Measurements from ENCODE around the gene HMGB3.
"Not testable (repeated sequence)": the region's sequence is repeated elsewhere in the genome, so short reads cannot be mapped to it uniquely, and the experiment has no call there.

HMGB3 gene

DNA sequence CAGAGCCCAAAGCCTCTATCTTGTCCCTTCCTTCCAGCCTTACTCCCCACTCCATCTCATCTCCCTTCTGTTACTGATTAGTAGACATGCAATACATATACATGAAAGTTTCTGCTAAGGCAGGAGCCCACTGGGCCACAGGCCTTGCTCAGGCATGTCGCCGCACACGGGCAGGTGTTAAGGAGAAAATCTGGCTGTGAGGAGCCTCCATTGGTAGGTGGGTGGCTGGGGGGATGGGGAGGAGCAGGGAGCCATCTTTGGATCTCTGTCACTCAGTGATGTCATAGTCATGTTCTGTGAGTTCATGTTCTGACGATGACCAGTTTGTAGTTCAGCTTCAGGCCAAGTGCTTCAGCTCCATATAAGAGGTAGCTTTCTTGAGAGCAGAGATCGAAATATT lies 2.9 kb upstream of the HMGB3 start:
- no peak for DNase-seq

DNA sequence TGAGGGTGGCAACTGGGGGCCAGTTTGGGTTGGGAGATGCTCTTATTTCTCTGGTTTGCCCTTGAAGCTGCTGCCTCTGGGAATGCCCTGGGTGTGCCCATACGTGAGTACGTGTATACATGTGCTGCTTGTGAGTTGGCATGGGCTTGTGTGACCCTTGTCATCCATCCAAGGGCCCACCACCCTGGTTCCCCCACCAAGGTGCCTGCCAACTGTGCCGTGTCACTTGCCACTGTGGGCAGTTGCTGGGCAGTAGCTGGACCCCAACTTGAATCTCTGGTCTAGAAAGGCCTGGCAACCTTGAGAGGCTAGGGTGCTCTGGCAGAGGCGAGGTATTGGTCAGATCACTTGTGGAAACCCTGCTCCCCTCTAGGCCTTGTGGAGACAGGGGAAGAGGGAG lies 2.4 kb upstream of the HMGB3 start:
- no peak for DNase-seq

DNA sequence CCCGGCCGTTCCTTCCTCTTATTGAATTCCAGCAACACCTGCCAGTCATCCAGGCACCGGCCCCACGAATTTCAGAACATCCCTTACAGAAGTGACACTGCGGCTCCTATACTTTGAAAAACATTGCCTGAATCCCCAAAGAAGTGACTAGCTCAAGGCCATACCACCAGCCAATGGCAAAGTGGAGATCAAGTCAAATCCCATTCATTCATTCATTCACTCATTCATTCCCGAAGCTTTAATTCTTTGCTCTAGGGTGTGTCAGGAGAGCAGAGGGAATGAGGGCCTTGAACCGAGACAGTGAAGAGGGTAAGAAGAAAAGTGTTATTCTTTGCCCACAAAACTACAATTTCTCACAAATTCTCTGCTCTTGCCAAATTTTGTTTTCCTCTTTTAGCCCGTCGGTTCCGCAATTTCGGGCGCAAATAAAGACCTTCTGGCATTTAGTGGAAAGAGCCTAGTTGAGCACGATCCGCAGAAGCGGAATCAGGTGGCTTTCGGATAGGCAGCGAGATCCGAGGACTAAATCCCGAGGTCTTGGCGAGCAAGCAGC lies 824 bp upstream of the HMGB3 start:
- no peak for DNase-seq

DNA sequence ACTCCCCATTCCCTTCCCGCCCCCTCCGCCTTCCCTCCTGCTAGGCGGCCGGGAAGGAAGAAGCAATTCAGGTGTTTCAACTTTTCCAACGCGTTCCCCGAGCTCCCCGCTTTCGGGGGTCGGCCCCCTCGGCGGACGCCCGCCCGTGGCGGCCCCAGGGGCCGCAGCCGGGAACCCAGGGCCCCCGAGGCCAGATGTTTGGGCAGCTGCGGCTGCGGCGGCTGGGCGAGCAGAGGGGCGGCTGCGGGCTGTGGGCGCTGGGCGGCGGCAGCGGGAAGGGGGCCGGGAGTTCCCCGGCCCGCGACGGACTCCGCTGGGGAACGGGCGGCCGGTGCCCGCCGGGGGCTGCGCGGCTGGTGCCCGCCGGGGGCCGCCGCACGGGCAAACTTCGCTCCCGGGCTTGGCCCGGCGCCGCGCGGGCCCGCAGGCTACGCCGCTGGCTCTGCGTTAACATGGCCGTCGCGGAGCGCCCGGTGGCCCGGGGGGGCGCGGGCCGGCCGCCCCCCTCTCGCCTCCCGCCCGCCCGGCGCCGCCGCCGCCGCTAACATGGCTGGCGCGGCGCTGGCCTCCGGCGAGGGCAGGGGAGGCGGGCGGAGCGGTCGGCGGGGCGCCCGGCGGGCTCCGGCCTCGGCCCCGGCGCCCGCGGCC lies 510 bp downstream of the HMGB3 start:
- DNase-seq: no peak

DNA sequence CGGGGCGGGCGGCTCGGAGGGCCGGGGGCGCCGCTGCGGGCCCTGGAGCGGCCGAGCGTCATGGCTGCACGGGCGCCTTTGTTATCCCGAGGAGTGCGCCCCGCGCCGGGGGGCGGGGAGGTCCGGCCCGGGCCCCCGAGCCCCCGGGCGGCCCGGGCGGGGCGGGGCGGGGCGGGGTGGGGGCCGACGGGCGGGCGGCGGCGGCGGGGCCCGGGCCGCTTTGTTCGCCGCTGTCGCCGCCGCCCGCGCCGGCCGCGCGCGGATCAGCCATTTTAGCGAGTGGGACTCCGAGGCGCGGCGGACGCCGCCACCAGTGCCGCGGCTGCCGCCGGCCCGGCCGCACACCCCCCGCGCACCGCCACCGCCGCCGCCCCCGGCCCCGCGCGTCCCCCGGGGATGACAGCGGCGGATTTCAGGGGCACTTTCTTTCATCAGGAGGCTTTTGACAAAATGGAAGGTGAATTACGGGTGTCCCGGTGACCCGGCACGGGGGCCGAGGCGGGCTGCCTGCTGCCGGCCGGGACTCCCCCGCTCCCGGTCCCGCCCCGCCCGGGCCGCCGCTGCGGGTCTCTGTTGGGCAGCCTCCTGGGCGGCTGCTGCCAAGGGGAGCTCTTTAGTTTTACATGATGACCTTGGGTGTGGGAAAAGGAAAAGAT lies 1.2 kb downstream of the HMGB3 start:
- no peak for DNase-seq

DNA sequence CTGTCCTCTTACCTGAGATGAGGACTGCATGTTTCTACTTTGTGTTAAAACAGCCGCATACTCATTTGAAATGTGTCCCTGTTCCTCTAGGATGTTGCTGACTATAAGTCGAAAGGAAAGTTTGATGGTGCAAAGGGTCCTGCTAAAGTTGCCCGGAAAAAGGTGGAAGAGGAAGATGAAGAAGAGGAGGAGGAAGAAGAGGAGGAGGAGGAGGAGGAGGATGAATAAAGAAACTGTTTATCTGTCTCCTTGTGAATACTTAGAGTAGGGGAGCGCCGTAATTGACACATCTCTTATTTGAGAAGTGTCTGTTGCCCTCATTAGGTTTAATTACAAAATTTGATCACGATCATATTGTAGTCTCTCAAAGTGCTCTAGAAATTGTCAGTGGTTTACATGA lies 4.6 kb downstream of the HMGB3 start:
- not testable (repeated sequence) for DNase-seq

DNA sequence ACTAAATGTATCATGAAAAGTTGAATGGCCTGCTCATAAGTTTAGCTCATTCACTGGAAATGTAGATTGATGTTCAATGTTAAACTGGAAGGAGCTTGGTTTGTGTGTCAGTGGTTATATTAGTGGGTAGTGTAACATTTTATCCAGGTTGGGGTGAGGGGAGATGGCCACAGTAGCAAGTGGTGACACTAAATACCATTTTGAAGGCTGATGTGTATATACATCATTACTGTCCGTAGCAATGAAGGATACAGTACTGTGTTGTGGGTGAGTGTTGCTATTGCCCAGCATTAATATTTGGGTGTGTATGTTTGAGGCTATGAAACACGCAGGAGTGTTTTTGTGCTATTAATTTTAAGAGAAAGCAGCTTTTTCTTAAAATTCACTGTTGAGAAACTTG lies 6.3 kb downstream of the HMGB3 start:
- no peak for DNase-seq

DNA sequence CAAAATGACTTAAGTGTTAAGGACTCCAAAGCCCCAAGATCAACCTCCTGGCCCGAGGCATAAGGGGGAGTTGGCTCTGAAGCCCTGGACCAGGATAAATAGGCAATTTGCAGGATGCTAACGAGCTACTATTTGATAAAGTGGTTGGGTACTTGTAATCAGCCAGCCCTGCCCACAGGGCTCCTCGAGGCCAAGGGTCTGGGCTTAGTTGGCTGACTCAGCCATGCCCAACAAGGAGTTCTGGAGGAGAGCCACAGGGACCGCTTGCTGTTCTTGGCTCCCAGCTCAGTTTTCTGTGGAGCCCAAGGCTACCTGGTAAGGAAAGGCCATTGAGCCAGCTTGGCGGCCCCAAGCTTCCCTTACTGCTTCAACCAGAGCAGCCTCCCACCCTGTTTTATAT lies 7.8 kb downstream of the HMGB3 start:
- DNase-seq: no peak

DNA sequence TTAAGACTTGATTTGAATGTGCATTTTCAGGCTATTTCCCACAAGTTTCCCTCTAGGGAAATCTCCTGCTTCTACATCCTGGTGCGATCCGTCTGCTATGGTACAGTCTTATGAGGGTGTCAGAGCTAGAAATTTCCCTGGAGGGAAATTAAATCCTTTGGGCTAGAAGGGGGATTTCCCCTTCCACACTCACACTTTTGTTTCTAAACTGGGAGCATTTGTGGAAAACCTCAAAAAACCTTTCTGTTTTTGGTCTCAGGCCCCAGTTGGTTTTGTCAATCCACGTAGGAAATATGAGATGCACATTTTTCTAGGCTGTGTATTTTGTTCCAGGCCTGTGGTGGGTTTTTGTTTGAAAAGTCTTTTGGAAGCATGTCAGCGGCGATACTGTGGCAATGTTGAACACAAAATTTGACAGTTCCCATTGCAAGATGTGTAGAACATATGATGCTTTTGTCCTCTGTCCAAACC lies 17.8 kb downstream of the HMGB3 start:
- DNase-seq: no peak

DNA sequence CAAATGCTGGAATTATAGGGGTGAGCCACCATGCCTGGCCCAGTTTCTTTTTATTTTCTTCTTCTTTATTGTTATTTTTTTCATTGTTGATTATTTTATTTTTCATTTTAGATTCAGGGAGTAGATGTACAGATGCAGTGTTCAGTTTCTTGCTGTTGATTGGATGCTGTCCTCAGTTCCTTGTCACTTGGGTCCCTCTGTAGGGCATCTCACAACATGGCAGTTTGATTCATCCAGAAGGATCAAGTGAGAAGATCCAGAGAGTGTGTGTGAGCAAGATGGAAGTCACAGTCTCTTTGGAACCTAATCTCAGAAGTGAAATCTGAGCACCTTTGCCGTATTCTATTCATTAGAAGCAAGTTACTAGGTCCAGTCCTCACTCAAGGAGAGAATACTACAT lies 20.9 kb downstream of the HMGB3 start:
- no peak for DNase-seq

- DNase-seq: no peak
Measured at GRCh38 chrX:151006410-151007109, 23.4 kb downstream of the HMGB3 start.

DNA sequence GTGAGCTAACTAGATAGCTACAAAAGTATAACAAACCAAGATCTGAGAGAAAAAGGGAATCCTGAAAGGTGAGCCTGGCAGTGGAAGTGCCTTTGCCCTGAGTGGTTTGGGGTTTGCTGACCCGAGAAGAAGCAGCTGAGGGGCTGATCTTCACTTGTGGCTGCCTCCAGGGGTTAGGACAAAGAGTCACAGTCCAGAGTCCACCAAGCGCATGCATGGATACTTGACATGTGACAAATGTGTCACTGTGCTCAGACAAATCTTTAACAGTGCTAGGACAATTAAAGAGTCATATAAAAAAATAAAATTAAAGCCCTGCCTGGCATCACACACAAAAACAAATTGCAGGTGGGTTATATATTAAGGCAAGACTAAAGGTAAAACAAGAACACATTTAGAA lies 26.4 kb downstream of the HMGB3 start:
- DNase-seq: no peak

DNA sequence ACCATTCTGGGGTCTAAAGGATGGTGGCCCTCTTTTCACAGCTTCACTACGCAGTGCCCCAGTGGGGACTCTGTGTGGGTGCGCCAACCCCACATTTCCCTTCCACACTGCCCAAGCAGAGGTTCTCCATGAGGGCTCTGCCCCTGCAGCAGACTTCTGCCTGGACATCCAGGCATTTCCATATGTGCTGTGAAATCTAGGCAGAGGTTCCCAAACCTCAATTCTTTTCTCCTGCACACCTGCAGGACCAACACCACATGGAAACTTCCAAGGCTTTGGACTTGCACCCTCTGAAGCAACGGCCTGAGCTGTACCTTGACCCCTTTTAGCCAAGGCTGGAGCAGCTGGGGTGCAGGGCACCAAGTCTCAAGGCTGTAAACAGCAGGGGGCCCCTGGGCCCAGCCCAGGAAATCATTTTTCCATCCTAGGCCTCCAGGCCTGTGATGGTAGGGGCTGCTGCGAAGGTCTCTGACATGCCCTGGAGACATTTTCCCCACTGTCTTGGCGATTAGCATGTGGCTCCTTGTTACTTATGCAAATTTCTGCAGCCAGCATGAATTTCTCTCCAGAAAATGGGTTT lies 30.1 kb downstream of the HMGB3 start:
- DNase-seq: no peak

DNA sequence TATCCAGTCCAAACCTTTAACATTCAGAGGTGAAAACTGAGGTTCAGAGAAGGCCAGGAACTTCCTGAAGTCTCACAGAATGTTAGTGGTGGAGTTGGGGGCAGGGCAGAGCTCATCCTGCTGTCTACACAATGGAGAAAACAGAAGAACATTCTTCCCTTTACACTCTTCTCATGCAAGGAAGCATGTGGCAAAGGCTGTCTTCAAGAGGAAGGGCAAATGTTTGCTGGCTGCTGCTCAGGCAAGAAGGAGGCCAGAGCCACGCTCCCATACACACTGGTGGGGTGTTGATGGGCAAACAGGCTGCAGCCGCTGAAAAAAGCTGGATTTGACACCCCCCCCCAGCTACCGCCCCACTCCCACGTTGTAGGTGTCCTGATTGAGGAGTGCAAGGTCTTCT lies 32.5 kb downstream of the HMGB3 start:
- no peak for DNase-seq

DNA sequence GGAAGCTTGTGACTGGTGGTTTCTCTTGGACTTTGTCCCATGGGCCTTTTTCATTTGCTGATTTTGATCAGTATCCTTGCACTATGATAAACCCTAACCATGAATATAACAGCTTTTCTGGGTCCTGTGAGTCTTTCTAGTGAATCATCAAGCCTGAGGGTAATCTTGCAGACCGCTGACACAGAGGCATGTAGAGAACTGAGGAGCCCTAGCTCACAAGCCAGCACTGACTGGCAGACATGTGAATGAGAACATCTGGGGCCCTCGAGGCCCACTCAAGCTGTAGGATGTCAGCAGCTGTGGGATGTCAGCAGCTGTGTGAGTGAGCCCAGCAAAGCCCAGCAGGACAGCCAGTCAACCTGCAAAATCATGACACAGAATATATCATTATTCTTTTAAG lies 36.7 kb downstream of the HMGB3 start:
- DNase-seq: peak; percentile 57

DNA sequence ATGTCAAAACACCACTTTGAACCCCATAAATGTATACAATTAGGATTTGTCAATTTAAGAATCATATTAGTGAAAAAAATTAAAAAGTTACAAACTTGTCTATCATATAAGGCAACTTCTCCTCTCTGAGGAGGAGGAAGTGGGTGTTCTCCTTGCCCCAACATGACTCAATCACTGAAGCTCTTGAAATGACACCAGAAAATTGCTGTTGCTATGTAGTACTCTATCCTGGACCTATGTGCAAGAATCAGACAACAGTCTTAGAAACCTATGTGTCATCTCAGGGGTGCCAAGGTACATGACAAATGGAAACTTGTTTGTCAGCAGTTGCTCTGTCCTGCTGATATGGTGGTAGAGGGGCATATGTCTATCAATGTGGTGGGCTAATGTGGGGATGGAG lies 47.7 kb downstream of the HMGB3 start:
- DNase-seq: no peak

DNA sequence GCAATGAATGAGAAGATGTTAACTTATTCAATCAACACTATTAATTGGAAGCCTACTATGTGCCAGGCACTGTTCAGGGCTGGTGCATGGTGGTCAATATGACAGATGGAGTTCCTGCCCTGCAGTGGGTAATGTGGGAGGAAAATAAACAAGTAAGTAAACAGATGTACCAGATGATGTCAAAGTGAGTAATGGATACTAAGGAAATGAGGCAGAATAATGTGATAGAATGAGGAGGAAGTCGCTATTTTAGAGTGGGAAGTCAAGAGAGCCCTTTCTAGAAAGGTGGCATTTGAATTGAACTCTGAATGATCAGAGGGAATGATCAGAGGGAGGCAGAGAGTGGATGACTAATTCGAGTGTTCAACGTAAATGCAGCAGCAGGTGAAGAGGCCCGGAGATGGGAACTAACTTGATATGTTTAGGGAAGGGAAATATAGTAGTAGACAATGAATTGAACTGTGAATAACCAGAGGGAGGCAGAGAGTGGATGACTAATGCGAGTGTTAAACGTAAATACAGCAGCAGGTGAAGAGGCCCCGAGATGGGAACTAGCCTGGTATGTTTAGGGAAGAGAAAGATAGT lies 48.3 kb downstream of the HMGB3 start:
- DNase-seq: no peak

- DNase-seq: no peak
Measured at GRCh38 chrX:151039351-151039750, 56.2 kb downstream of the HMGB3 start.
